Hematopoietic multipotent progenitor cell treated with erythropoietin and hydrocortisone succinate and interleukin-3 and kit ligand, for 8 days (in vitro differentiated cells): ENCODE results near the gene MECP2.
"Not testable (repeated sequence)": the region's sequence is repeated elsewhere in the genome, so short reads cannot be mapped to it uniquely, and the experiment has no call there.

Experiments used
- DNase-seq: peaks from one replicate; pipeline ENCODE4 v3.0.0-alpha.2; 2015

The MECP2 gene

DNA sequence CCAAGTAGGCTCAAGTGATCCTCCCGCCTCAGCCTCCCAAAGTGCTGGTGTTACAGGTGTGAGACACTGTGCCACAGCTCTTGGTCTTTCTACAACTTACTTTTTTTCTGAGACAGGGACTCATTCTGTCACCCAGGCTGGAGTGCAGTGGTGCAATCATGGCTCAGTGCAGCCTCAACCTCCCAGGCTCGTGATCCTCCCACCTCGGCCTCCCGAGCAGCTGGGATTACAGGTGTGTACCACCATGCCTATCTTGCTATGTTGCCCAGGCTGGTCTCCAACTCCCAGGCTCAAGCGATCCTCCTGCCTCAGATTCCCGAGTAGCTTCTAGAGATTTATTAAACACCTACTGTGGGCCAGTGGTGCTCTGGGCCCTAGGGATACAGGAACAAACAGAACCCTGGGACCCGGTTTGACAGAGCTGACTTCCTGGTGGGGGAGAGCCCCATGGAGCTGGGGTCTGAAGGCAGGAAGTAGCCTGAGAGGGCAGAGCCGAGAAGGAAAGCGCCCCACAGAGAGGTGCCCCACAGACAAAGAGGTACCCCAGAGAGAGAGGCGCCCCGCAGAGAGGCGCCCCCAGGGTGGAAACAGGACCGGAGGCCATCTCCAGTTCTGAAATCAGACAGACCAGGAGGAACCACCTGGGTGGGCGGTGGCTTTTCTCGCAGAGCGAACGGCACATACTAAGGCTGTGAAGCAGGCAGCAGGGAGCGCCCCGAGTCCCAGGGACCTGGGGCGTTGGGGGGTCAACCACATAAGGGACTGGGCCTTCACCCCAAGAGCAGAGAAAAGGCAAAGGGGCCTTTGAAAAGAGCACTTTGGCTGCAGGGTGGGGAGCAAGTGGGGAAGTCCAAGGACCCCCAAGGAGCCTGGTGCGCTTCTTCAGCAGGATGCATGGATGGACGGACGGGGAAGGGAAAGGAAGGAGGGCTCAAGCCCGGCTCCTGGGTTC lies 82.8 kb downstream of the MECP2 start:
- DNase-seq = no peak

DNA sequence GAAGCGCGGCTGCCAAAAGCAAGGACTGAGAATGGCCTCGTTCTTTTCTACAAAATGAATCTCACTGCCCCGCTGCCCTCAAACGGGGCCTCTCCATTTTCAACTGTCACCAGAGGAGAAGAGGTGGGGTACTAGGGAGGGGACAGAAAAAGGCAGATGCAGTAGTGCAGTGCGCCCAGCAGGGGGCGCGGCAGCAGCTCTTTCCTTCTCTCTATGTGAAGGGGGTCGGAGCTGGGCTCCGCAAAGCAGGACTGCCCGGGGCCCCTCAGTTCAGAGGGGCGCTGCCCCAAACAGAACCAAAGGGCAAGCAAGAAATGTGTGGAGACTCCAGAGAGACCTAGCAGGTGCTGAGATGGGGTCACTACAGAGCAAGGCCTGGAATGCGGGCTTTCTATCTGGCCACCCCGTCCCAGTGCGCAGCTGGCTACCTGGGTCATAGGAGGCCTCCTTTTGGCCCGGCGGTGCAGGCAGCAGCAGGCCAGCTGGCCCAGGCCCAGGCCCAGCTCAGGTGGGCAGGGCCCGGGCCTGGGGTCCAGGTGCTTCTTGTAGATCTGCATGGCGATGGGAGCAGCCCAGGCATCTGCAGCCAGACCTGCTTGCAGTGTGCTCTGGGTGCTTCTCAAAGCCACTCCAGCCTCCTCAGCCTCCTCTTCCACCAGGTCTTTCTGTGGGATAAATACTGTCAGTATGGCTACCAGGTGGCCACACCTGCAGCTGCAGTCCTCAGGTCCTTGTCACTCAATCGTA lies 83.7 kb downstream of the MECP2 start:
- DNase-seq = peak; percentile 51

DNA sequence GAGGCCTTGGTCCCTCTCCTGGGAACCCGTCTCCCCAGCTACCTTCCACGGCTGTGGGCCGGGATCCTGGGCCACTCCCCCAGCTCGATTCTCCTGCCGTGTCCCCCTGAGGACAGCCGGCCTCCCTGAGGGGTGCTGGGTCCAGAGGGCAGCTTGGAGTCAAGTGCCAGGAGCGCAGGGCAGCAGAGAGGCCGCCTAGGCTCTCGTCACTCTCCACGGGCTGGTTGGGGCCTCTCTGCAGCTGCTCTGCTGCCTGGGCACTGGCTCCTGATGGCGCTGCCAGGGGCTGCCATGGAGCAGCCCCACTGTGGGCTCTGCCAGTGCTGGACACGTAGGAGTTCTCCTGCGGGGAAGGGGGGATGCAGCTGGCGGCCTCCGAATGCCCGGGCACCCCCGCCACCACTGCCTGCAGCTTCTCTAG lies 84.5 kb downstream of the MECP2 start:
- DNase-seq = no peak

DNA sequence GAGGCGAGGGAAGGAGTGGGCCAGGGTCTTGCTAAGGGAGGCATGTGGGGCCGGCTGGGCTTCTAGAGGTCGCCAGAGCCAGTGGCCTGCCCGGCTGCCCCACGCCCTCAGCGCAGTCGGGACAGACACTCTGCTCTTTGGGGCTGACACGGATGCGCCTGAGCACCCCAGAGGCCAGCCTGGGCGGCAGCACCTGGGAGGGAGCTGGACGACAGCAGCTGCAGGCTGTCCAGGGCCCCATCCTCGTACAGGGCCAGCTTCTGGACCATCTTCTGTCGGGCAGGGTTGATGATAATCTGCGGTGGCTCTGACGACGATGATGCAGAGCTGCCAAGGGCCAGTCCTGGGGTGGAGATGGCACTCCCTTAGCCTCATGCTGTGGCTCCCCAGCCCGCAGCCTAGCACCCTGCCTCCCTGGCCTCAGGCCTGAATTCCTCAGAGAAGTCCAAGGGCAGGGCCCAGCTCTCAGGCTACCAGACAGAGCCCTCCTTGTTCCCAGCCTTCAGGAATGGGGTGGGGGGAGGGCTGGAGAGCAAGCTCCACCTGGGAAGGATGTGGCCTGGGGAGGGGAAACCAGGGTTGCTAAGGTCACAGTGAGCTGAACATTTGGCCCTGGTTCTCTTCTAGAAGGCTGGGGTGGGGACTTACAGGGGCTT lies 85.1 kb downstream of the MECP2 start:
- no peak for DNase-seq

DNA sequence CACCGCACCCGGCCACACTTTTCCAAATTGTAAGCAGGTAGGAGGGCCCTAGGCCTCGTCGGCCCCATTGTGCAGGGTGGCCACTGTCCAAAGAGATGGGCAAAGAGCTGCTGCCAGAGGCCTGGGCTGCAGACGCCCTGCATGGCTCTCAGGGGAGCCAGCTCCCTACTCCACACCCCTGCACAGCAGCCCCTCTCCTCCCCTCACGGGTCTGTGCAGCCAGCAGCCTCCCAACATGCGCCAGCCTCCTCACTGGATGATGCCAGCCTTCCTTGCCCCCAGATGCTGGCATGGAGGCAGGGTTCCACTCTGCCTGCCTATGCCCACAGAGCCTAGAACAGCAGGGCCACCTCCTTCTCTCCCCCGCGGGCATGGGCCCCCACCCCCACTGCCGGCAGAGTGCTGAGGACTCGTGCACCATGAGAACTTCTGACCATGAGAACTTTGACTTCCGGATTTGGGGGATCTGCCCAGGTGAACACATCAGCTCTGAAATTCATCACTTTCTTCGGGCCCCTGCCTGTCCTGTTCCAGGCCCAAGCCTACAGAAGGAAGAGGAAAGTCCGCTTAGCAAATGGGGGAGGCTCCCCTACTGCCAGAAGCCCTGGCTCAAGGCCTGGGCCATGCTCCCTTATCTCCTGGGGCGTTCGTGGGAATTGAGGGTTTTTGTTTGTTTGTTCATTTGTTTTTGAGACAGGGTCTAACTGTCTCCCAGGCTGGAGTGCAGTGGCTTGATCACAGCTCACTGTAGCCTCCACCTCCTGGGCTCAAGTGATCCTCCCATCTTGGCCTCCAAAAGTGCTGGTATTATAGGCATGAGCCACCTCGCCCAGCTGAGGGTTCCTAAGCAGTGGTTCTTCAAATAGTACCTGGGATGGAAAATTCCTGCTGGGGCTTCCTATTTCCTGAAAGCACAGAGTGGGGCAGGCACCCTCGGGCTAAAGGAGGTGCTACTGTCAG lies 85.9 kb downstream of the MECP2 start:
- DNase-seq = no peak

DNA sequence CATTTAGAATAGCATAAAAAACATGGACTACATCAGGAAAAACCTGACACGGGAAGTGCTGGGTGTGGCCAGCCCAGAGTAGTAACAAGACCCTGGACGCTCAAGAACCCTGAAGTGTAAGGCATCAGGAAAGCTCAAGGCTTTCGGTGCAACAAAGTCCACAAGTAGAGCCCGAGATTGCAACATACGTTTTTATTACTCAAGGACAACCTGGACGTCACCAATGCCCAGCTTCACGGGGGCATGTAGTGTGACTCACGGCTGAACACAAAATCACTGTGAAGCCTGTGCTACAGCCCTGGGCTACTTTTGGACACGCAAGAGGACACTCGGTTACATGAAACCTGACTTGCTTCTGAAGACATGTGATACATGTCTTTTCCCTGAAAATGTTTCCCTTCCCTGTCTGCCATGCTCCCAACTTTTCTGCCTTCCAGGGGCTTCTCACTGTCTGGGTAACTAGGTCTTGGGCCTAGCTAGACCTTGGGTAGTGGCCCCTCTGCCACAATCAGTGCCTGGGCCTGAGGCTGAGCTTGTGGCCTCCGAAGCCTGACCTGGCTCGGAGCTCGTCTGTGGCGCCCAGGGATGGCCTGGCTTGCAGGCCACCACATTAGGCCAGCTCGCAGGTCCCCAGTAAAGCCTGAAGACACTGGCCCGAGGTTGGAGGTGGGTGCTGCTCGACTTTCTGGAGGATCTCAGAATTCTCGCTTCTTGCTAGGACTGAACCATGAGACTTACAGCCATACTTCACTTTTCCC lies 87.0 kb downstream of the MECP2 start:
- DNase-seq = no peak

DNA sequence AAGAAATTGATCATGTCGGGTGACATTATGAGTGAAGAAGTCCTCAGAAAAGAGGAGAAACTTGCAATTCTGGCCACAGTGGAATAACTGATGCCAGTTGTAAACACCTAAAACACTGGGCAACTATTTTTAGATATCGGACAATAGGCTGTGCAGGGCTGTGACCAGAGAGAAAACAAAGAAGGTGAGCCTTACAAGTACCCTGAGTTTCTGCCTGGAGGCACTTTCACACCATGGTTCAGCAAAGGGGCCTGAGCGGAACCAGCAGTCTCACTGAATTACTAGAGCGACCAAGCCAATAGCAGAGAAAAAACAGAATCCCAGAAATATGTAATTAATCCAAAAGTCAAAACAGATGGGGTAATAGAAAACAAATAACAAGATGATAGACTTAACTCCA lies 89.0 kb downstream of the MECP2 start:
- no peak for DNase-seq

DNA sequence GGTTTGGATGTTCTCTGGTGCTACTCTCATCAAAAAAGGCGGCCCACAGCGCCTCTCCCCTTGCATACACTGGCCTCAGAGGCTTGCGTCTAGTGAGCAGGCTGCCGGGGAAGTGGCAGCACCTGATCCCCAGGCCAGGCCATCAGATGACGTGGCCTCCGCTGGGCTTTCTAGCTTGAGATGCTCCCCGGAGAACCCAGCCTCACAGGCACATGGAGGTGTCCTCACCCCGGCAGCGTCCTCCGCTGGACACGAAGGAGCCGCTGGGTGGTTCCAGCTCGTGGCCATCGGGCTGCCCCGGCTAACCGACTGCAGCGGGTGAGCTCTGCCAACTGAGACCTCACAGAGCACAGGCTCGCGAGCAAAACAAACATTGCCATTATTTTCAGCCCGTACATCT lies 90.6 kb downstream of the MECP2 start:
- DNase-seq = no peak

DNA sequence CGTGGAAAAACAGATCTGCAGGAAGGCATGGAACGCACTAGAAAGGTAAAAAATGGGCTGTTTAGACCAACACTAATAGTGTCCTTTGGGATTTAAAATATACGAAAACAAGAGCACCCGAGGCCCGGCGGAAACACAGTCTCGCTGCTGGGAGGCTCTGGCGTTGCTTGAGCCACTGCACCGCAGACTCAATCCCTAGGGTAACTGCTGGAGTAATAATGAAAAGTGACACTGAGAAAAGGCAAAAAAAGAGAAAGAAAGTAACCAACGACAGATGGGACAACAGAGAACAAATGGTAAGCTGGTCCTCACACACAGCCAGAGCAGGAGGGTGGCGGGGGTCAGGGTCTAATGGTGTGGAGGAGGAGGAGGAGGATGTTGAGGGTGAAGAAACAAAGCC lies 93.2 kb downstream of the MECP2 start:
- DNase-seq = no peak

DNA sequence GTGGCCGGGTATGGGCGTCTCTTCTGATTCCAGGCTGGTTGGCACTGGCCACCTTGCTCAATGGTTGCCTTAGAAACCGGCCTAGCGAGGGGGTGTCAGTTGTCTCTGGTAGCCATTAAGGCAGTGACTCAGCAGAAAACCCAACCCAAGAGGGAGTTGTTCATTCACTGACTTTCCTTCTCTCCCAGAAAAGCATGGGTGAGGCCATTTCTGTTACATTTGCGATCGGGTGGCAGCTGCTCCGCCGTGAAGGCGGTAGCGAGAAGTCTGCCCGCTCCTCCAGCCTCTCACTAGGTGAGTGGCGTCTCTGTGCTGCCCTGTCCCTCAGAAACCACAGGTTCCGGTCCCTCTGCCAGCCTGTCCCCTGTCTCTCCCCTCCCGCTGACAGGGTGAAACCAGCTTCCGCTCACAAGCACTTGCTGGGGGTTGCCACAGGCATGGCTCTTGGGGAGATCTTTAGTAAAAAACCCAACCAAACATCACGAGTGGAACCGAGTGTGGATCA lies 95.2 kb downstream of the MECP2 start:
- DNase-seq = peak; percentile 93

DNA sequence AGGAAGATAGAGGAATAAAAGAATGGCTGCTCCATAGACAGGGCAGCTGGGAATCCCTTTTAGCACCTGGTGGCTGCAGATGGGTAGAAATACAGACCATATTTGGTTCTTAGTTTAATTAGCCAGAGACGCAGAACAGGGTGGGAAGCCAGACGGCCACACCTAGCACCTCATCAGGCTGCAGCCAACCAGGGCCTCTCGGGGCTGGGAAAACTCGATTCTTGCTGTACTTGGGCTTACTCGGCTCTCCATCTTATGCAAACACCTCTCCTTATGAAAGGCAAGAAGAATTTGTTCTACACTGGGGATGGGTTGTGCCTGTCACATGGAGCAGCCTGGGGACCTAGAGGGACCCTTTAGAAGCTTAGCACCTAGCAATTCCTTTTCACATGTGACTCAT lies 97.5 kb downstream of the MECP2 start:
- peak; percentile 47 for DNase-seq

DNA sequence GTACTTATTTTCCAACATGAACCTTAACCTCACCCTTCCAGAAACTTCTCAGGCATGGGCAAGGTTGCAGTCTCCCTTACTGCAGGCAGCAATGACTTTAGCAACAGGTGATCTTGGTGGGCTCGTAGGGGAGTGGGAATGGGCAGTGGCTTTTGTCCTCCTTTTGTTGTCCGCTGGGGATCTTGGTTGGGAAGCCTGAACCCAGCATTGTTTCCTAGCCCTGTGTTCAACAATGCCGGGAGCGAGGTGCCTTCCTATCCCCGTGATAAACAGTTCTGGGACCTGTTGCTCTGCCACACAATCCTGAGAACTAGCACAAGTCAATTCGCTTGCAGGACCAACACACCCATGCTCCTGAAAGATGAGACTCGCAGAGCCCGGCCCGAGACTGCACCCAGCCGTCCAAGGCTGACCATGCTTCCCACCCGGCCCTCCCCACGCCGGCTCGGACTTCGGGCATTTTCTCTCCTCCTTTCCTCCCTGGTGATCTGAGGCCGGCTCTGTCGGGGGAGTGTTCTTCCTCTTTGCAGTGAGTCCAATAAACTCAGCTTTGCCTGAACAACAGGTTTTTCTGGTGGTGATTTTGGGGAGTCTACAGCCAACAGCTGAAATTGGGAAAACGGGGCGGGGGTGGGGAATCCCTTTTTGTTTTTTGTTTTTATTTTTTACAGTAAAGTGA lies 98.0 kb downstream of the MECP2 start:
- no peak for DNase-seq

DNA sequence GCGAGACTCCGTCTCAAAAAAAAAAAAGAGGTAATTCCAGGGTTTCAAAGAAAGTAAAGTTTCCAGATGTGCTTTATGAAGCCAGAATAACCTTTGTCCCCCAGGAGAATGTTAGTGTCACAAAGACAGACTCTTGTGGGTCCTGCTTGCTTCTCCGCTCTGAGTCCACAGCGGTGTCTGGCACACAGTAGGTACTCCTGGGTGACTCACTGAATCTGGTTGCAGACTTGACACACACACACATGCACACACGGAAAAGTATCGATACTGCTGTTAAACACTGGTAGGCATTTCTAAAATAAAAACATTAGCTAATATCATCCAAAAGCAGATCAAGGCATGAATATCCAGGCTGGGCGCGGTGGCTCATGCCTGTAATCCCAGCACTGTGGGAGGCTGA lies 102.0 kb downstream of the MECP2 start:
- no peak for DNase-seq

DNA sequence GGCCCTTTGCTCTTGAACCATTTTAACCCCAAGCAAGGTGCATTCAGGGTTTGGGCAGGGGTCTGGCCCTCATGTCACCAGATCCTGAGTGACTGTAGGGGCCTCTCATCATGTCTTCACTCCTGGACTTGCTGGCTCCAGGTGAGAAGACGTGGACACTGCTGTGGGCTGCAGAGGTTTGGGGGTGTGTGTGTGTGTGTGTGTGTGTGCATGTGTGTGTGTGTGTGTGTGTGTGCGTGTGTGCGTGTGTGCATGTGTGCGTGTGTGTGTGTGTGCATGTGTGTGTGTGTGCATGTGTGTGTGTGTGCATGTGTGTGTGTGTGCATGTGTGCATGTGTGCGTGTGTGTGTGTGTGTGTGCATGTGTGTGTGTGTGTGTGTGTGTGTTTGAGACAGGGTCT lies 103.1 kb downstream of the MECP2 start:
- not testable (repeated sequence) for DNase-seq

DNA sequence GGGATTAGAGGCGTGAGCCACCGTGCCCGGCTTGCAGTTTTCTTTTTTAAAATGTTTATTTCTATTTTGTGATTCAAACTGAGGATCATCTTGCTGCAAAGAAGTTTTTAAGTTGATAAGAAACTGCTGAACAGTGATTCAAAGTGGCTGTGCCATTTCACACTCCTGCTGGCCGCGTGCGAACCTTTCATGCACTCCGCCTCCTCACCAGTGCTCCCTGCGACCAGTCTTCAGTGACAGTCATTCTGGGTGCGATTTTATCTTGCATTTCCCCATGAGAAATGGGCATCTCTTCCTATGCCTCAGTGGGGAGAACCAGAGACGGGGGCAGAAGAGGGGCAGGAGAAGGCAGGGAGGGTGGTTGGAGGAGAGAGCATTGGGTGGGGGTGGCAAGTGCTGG lies 103.5 kb downstream of the MECP2 start:
- DNase-seq = no peak

DNA sequence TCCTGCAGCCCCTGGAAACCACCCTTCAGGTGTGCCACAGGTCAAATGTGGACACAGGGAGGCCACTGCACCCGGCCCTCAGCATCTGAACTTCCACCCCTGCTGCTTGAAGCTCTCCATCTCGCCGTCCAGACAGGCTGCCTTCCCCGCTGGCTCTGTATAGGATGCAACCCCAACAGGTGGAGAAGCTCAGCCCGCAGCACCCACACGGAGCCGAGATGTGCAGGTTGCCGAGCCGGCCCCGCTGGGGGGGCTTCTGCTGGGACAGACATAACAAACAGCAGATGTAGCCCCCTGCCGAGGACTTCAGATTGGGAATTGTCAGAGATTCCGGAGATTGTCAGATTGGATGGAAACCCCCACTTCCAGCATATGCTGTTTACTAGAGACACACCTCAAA lies 104.4 kb downstream of the MECP2 start:
- DNase-seq = no peak

DNA sequence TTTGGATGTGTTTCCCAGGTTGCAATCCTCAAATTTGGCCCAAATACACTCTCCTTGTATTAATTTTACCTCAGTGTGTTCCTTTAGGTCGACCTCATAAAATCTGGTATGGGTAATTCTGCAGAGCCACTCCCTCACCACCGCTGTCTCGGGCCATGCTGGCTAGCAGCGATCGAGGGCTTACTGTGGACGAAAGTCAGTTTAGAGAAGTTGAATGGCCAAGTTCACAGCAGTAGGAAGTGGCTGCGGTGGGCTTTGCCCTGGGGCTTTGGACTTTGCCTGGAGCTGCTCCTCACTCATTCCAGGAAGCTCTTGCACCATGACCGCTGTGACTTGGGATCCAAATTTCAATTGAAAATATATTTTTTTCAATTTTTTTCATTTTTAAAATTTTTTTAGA lies 105.3 kb downstream of the MECP2 start:
- DNase-seq = no peak

DNA sequence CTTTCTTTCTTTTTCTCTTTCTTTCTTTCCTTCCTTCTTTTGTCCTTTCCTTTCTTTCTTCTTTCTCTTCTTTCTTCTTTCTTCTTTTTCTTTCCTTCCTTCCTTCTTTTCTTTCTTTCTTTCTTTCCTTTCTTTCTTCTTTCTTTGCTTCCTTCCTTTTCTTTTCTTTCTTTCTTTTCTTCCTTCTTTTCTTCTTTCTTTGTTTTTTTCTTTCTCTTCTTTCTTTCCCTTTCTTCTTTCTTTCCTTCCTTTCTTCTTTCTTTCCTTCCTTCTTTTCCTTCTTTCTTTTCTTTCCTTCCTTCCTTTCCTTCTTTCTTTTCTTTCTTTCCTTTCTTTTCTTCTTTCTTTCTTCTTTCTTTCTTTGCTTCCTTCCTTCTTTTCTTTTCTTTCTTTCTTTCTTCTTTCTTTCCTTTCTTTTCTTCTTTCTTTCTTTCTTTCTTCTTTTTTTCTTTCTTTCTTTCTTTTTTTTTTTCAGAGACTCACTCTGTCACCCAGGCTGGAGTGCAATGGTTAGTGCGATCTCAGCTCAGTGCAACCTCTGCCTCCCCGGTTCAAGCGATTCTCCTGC lies 106.4 kb downstream of the MECP2 start:
- no peak for DNase-seq

DNA sequence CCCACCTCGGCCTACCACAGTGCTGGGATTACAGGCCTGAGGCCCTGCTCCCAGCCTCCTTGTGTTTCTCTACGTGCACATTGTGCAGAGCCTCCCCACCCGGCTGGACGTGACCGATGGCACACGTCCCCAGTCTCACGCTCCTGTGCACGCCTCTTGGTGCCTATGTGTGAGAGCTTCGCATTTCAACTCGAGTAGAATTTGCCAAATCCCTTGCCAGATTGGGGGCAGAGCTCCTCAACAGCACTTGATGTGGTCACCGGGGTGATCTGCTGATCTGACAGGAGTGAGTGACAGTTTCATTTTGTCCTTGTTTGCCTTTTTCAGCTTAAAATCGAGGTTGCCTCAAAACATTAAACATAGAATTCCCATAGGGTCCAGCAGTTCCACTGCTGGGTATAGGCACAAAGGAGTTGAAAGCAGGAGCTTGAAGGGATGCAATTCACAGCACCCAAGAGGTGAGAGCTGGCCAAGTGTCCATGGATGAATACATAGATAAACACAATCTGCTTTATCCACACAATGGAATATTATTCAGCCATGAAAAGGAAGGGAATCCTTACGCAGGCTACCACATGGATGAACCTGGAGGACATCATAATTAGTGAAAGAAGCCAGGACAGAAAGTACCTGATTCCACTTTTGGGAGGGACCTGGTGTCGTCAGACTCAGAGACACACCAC lies 107.4 kb downstream of the MECP2 start:
- DNase-seq = no peak

DNA sequence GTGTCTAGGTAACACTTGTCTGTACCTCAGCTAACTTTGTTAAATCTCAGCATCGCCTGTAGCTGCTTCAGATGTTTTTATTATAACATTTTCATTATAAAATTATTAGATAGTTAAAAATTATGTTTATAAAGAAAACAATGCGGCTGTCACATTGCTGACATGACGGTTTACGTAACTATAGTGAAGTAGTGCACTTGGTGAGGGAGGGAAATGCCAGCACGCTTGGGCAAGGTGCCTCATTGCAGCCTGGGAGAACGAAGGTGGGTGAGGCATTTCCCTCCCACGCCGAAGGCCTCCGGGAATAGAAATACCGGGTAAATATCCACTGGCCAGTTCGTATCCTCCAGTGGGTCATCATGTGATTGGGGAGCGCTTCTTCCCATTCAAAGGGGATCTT lies 109.0 kb downstream of the MECP2 start:
- DNase-seq = no peak
